Ishikawa (cell line): ENCODE results near the gene CAMTA1.

ENCODE experiments used
- EP300 ChIP-seq: IDR thresholded peaks from 2 replicates; pipeline ENCODE4 v1.6.1; 2012; ENCODE audit warnings: borderline replicate concordance
- FOXM1 ChIP-seq: IDR thresholded peaks from 2 replicates; pipeline ENCODE4 v1.6.1; 2012; ENCODE audit warnings: low read depth, borderline replicate concordance
- MAX ChIP-seq: IDR thresholded peaks from 2 replicates; pipeline ENCODE4 v1.6.1; 2012
- REST ChIP-seq: IDR thresholded peaks from 2 replicates; pipeline ENCODE4 v1.6.1; 2012; ENCODE audit warnings: low read depth, mild to moderate bottlenecking
- TAF1 ChIP-seq: IDR thresholded peaks from 2 replicates; pipeline ENCODE4 v1.6.1; 2012; ENCODE audit warnings: low read depth, mild to moderate bottlenecking
- TCF12 ChIP-seq: IDR thresholded peaks from 2 replicates; pipeline ENCODE4 v1.6.1; 2012; ENCODE audit warnings: low read depth
- YY1 ChIP-seq: IDR thresholded peaks from 2 replicates; pipeline ENCODE4 v1.6.1; 2012; ENCODE audit warnings: low read depth

GRCh38 chr1:6785728-6786505 lies 663 bp downstream of the CAMTA1 start:
- TF ChIP-seq TAF1 (no peak), MAX (no peak), EP300 (no peak), FOXM1 (no peak), TCF12 (no peak), YY1 (no peak), REST (no peak)
